Lower leg skin (tissue), 4 donors: Measurements from ENCODE around the gene CA6. TPM values are rescaled to one million over a fixed set of nuclear protein-coding genes. Genes with fewer than 3 reads are reported as not detected.

Experiments used
- DNase-seq, 2 donors: peaks; one replicate each; pipeline ENCODE4 v3.0.0-alpha.2; 2019; ENCODE audit warnings: low spot score in 2 of 2
- H3K4me3 ChIP-seq: fragments of 200-600 bp; sonication (generic); 2 replicates; pipeline ENCODE4 v1.5.1; 2017; ENCODE audit warnings: mild to moderate bottlenecking, low read depth; ENCODE audit not compliant: poor library complexity, severe bottlenecking
- POLR2A ChIP-seq, 2 donors: fragments of 450-650 bp; IDR thresholded peaks; one replicate each; pipeline ENCODE4 v1.6.1; 2016 to 2017; ENCODE audit warnings: antibody characterized with exemption in 2 of 2, mild to moderate bottlenecking in 1 of 2, moderate library complexity in 1 of 2
- WGBS, 2 donors: methylation state at CpG; one replicate each; pipeline ENCODE4 v1.1.5; 2018; 5-methylcytosine and 5-hydroxymethylcytosine counted together
- intact Hi-C: fragments of 100-400 bp; cut with DNase I; formaldehyde crosslinking; loops from one replicate; pipeline ENCODE4 v1.15.0; 2023; ENCODE audit warnings: low total_unique reads
- total RNA-seq, 4 donors: library from RNA; depleted of rRNA; stranded (reverse); fragments of >200 nt; gene quantifications; one replicate each; pipeline ENCODE4 v1.1.0, GENCODE V29; 2016
- TF ChIP-seq, protein P1 (sequence below), 3 donors: fragments of 450-650 bp; IDR thresholded peaks; one replicate each; pipeline ENCODE4 v1.5.1; 2016; ENCODE audit warnings: antibody characterized with exemption in 3 of 3, mild to moderate bottlenecking in 3 of 3, moderate library complexity in 2 of 3

CA6 gene
- total RNA-seq, 4 donors from 2014 or later = 17.4 to 38.0 (median 26.6) TPM

GRCh38 chr1:8937701-8938100 lies 8.0 kb upstream of the CA6 start:
- WGBS, 2 donors = 93 to 96% methylated on average over 4 of the region's 4 CpGs
- H3K4me3 ChIP-seq = no peak overlapping the region
- intact Hi-C loops = no loop called here
- TF ChIP-seq POLR2A (IDR thresholded peaks at IDR 0.05) = no peak
- TF ChIP-seq, protein P1, sequence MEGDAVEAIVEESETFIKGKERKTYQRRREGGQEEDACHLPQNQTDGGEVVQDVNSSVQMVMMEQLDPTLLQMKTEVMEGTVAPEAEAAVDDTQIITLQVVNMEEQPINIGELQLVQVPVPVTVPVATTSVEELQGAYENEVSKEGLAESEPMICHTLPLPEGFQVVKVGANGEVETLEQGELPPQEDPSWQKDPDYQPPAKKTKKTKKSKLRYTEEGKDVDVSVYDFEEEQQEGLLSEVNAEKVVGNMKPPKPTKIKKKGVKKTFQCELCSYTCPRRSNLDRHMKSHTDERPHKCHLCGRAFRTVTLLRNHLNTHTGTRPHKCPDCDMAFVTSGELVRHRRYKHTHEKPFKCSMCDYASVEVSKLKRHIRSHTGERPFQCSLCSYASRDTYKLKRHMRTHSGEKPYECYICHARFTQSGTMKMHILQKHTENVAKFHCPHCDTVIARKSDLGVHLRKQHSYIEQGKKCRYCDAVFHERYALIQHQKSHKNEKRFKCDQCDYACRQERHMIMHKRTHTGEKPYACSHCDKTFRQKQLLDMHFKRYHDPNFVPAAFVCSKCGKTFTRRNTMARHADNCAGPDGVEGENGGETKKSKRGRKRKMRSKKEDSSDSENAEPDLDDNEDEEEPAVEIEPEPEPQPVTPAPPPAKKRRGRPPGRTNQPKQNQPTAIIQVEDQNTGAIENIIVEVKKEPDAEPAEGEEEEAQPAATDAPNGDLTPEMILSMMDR (IDR thresholded peaks at IDR 0.05) = no peak
- DNase-seq = no peak

DNA sequence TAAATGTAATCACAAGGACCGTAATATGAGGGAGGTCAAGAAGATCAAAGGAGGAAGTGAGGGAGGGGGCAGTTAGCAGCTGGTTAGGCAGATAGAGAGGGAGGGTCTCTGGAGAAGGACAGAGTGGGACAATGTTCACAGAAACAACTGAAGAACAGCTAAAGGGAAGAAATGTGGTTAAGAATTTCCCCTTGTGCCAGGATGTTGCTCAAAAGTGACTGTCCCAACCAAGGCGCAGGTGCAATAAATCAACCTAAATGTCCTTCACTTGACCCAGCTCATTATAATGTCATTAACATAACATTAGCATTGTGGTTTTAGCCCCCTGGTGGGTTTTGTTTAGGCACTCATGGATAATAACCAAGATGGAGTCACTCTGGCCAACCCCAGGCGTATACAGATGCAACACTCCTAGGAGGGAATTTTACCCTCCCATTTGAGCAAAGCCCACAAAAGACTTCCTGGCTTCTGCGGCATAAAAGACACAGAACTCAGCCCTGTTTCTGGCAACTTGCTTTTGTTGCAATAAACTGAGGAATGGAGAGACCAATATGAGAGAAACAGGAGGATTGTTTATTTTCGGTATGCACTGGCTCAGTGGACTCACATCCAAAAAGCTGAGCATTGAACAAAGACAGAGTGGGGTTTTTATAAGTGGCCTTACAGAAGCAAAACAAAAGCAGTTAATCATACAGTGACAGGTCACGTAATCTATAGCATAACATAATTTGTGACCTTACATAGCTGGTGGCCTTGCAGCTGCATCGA lies 7.3 kb upstream of the CA6 start:
- TF ChIP-seq, protein P1 (IDR thresholded peaks at IDR 0.05) = no peak
- no peak for TF ChIP-seq POLR2A (IDR thresholded peaks at IDR 0.05)
- DNase-seq = no peak
- 73 to 76% methylated on average over 7 of the region's 7 CpGs for WGBS, 2 donors
- intact Hi-C loops = no loop called here
- H3K4me3 ChIP-seq = no peak overlapping the region

- intact Hi-C loops = no loop called here
- TF ChIP-seq, protein P1 (IDR thresholded peaks at IDR 0.05) = no peak
- TF ChIP-seq POLR2A (IDR thresholded peaks at IDR 0.05) = no peak
- WGBS, 2 donors = 97% methylated on average over 2 of the region's 2 CpGs
- H3K4me3 ChIP-seq = no peak overlapping the region
- no peak for DNase-seq
These were observed 6.7 kb upstream of the CA6 start for GRCh38 chr1:8939000-8939265.

- no peak overlapping the region for H3K4me3 ChIP-seq
- TF ChIP-seq, protein P1 (IDR thresholded peaks at IDR 0.05) = no peak
- no peak for TF ChIP-seq POLR2A (IDR thresholded peaks at IDR 0.05)
- intact Hi-C loops = no loop called here
- DNase-seq = no peak
- WGBS, 2 donors = 65 to 69% methylated on average over 6 of the region's 6 CpGs
These were observed 6.2 kb upstream of the CA6 start for GRCh38 chr1:8939362-8939995.

DNA sequence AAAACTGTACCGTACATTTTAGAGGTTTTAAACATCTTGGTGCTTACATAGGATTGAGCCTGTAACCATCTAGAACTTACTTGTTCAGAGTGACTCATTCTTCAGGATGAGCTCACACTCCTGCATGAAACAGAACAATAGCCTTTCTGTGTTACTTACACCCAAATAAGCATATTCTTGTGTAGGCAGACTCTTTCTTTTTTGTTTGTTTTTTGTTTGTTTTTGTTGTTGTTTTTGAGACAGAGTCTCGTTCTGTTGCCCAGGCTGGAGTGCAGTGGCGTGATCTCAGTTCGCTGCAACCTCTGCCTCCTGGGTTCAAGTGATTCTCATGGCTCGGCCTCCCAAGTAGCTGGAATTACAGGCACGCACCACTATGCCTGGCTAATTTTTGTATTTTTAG lies 3.8 kb upstream of the CA6 start:
- intact Hi-C loops = no loop called here
- WGBS, 2 donors = 75 to 77% methylated on average over 6 of the region's 6 CpGs
- DNase-seq = no peak
- TF ChIP-seq POLR2A (IDR thresholded peaks at IDR 0.05) = no peak
- TF ChIP-seq, protein P1 (IDR thresholded peaks at IDR 0.05) = no peak
- H3K4me3 ChIP-seq = no peak overlapping the region
